Gastroesophageal sphincter (tissue), 4 donors: ENCODE data around the gene MACROD2. TPM values are rescaled to one million over a fixed set of nuclear protein-coding genes. Genes with fewer than 3 reads are reported as not detected.

ENCODE experiments used
- ATAC-seq: fragments of 150-250 bp; one replicate; pipeline ENCODE4 v1.9.1; 2016; ENCODE audit warnings: mild to moderate bottlenecking, moderate library complexity
- H3K27ac ChIP-seq, 4 donors: fragments of 200-600 bp; sonication (generic) in 3 of 4; 1 replicate in 3 of 4; 2 replicates in 1 of 4; pipeline ENCODE4 v1.5.1; 2016 to 2019
- H3K27me3 ChIP-seq: fragments of 200-600 bp; sonication (generic); one replicate; pipeline ENCODE4 v1.5.1; 2019
- H3K36me3 ChIP-seq, 2 donors: fragments of 200-600 bp; sonication (generic); one replicate each; pipeline ENCODE4 v1.5.1; 2019; ENCODE audit warnings: control low read depth in 1 of 2
- H3K4me1 ChIP-seq, 3 donors: fragments of 200-600 bp; sonication (generic); 1 replicate in 2 of 3; 2 replicates in 1 of 3; pipeline ENCODE4 v1.5.1; 2016 to 2019; ENCODE audit warnings: control low read depth in 2 of 3
- H3K4me3 ChIP-seq, 2 donors: fragments of 200-600 bp; sonication (generic); one replicate each; pipeline ENCODE4 v1.5.1; 2019; ENCODE audit warnings: mild to moderate bottlenecking in 1 of 2, moderate library complexity in 1 of 2
- H3K9me3 ChIP-seq, 3 donors: fragments of 200-600 bp; sonication (generic); one replicate each; pipeline ENCODE4 v1.5.1; 2017 to 2019; ENCODE audit warnings: control low read depth in 2 of 3
- CTCF ChIP-seq, 4 experiments: fragments of 200-600 bp in 2 of 4; fragments of 450-650 bp in 2 of 4; sonication (generic) in 1 of 4; IDR thresholded peaks; one replicate each; pipeline ENCODE4 v1.5.1; 2017 to 2019; ENCODE audit warnings: antibody characterized with exemption in 4 of 4, mild to moderate bottlenecking in 2 of 4, moderate library complexity in 2 of 4
- EP300 ChIP-seq: sonication (generic); formaldehyde crosslinking; IDR thresholded peaks from one replicate; pipeline ENCODE4 v1.6.1; 2017; ENCODE audit warnings: antibody characterized with exemption, mild to moderate bottlenecking
- POLR2A ChIP-seq, 2 donors: fragments of 450-650 bp; IDR thresholded peaks; one replicate each; pipeline ENCODE4 v1.6.1; 2017; ENCODE audit warnings: antibody characterized with exemption in 2 of 2, mild to moderate bottlenecking in 2 of 2, moderate library complexity in 1 of 2
- POLR2AphosphoS5 ChIP-seq: sonication (generic); formaldehyde crosslinking; IDR thresholded peaks from one replicate; pipeline ENCODE4 v1.6.1; 2017; ENCODE audit warnings: antibody characterized with exemption
- WGBS, 2 donors: methylation state at CpG; one replicate each; pipeline ENCODE4 v1.1.5; 2018; ENCODE audit warnings: low coverage in 1 of 2; 5-methylcytosine and 5-hydroxymethylcytosine counted together
- total RNA-seq, 4 donors: library from RNA; depleted of rRNA; stranded (reverse); fragments of >200 nt; gene quantifications; one replicate each; pipeline ENCODE4 v1.1.0, GENCODE V29; 2016

Gene MACROD2
- total RNA-seq, 4 donors from 2014 or later = 4.0 to 12.1 (median 7.4) TPM

- Histone ChIP-seq H3K4me1 (no peaks in the 10 kb centered on the region), H3K9me3 (no peaks in the 10 kb centered on the region), H3K4me3 (no peak overlapping the region), H3K27ac (no peak overlapping the region), H3K36me3 (no peaks in the 10 kb centered on the region), H3K27me3 (no peaks in the 10 kb centered on the region)
- no peak for ATAC-seq
- TF ChIP-seq CTCF (IDR thresholded peaks at IDR 0.05) = no peak
- TF ChIP-seq POLR2A (IDR thresholded peaks at IDR 0.05) = no peak
- TF ChIP-seq POLR2AphosphoS5 = no peak
- no peak for TF ChIP-seq EP300
- 93 to 100% methylated on average over 2 of the region's 2 CpGs for WGBS, 2 donors
Observed at GRCh38 chr20:14879020-14879697, 883.8 kb downstream of the MACROD2 start.

GRCh38 chr20:14879839-14880238, 884.5 kb downstream of the MACROD2 start:
- H3K9me3 ChIP-seq = no peaks in the 10 kb centered on the region
- TF ChIP-seq CTCF (IDR thresholded peaks at IDR 0.05) (no peak), POLR2A (IDR thresholded peaks at IDR 0.05) (no peak), POLR2AphosphoS5 (no peak), EP300 (no peak)
- H3K36me3 ChIP-seq = no peaks in the 10 kb centered on the region
- H3K4me1 ChIP-seq = no peaks in the 10 kb centered on the region
- ATAC-seq = no peak
- H3K27ac ChIP-seq = no peak overlapping the region
- 69 to 77% methylated on average over 4 to 5 of the region's 5 CpGs for WGBS, 2 donors
- no peaks in the 10 kb centered on the region for H3K27me3 ChIP-seq
- no peak overlapping the region for H3K4me3 ChIP-seq

GRCh38 chr20:14881518-14881917, 886.2 kb downstream of the MACROD2 start:
- WGBS, 2 donors = 100% methylated on average over 2 of the region's 2 CpGs; no CpG with 5 or more reads in 1 of the 2 donors
- no peaks in the 10 kb centered on the region for H3K4me1 ChIP-seq
- no peak for TF ChIP-seq CTCF (IDR thresholded peaks at IDR 0.05)
- no peak for TF ChIP-seq POLR2AphosphoS5
- no peak overlapping the region for H3K4me3 ChIP-seq
- H3K27me3 ChIP-seq = no peaks in the 10 kb centered on the region
- no peak overlapping the region for H3K27ac ChIP-seq
- ATAC-seq = no peak
- H3K36me3 ChIP-seq = no peaks in the 10 kb centered on the region
- H3K9me3 ChIP-seq = no peaks in the 10 kb centered on the region

- Histone ChIP-seq H3K36me3 (no peaks in the 10 kb centered on the region), H3K27me3 (no peaks in the 10 kb centered on the region), H3K4me1 (no peaks in the 10 kb centered on the region), H3K4me3 (no peak overlapping the region), H3K27ac (no peak overlapping the region), H3K9me3 (no peaks in the 10 kb centered on the region)
- WGBS, 2 donors = 62 to 63% methylated on average over 2 of the region's 2 CpGs
- ATAC-seq = no peak
- TF ChIP-seq CTCF (IDR thresholded peaks at IDR 0.05) = no peak
- TF ChIP-seq POLR2A (IDR thresholded peaks at IDR 0.05) = no peak
- no peak for TF ChIP-seq POLR2AphosphoS5
- no peak for TF ChIP-seq EP300
Observed at GRCh38 chr20:14882157-14882556, 886.8 kb downstream of the MACROD2 start.

DNA sequence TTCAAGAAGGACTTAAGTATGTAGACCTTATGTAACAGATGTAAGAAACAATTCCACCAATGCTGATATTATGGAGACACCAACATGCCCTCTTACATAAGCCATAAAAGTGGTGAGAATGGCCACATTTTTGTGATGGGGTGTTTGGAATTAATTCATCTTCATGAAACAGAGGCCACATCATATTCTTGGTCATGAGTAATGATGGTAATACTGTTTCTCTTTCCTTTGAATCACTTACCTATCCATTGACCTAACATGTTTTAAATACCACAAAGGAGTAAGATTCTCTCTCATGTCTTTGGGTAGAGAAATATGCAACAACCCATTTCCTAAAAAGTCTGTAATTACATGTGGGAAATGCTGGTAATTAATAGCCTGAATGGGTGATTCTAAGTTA, 887.5 kb downstream of the MACROD2 start:
- no peak for TF ChIP-seq POLR2A (IDR thresholded peaks at IDR 0.05)
- no peak for TF ChIP-seq EP300
- TF ChIP-seq CTCF (IDR thresholded peaks at IDR 0.05) = no peak
- no peak for TF ChIP-seq POLR2AphosphoS5
- Histone ChIP-seq H3K4me3 (no peak overlapping the region), H3K27ac (no peak overlapping the region)

More for the DNA sequence above, 887.5 kb downstream of the MACROD2 start:
- Histone ChIP-seq H3K36me3 (no peaks in the 10 kb centered on the region), H3K9me3 (no peaks in the 10 kb centered on the region), H3K27me3 (no peaks in the 10 kb centered on the region), H3K4me1 (no peaks in the 10 kb centered on the region)
- no peak for ATAC-seq
